ENCODE data around the gene SCMH1.
"Not testable (repeated sequence)": the region's sequence is repeated elsewhere in the genome, so short reads cannot be mapped to it uniquely, and the experiment has no call there.

SCMH1 gene

DNA sequence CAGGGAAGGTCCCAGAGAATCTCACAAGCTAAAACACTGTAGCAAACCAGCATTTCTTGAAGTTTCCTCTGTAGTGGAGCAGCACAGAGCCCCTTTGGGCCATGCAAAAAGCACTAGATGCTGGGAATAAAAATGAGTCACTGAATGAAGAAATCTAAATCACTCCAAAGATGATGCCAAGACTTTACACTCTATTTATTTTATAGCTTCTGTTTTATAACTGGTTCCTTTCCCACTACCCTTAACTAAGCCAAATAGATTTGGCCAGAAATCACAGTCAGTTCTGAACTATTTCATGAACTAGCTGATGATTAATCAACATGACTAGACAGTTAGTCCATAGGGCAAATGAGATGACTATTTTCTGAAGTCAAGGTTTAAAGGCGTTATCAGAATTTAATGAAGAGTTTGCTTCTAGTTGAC, 89.5 kb downstream of the SCMH1 start:
- no peak for DNase-seq (ENCODE audit: low spot score)

- DNase-seq (ENCODE audit: low spot score): no peak
Observed at GRCh38 chr1:41151846-41152245, 90.3 kb downstream of the SCMH1 start.

DNA sequence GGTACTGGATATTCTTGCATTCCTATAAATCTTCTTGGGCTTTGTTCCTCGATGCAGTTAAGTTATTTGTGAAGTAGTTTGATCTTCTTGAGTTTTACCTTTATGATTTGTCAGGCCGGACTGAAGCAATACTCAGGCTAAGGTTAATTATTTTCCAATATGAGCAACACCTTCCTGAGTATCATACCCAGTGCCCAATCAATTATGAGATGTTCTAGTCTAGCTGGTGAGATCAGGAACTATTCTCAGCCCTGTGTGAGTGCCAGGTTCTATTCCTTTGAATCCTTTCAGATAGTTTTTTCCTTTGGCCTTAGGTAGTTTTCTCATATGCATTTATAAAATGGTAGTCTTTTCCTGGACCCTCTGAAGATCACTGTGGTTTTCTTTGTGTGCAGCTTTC, 92.5 kb downstream of the SCMH1 start:
- no peak for DNase-seq (ENCODE audit: low spot score)

DNA sequence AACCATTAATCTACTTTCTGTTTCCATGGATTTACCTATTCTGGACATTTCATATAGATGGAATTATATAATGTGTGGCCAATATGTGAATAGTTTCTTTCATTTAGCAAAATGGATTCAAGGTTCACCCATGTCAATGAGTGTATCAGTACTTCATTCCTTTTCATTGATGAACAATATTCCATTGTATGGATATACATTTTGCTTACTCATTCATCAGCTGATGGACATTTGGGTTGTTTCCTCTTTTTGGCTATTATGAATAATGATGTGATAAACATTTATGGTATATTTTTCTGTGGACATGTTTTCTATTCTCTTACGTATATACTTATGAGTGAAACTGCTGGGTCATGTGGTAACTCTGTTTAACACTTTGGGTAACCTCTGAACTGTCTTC, 97.8 kb downstream of the SCMH1 start:
- no peak for DNase-seq (ENCODE audit: low spot score)

DNA sequence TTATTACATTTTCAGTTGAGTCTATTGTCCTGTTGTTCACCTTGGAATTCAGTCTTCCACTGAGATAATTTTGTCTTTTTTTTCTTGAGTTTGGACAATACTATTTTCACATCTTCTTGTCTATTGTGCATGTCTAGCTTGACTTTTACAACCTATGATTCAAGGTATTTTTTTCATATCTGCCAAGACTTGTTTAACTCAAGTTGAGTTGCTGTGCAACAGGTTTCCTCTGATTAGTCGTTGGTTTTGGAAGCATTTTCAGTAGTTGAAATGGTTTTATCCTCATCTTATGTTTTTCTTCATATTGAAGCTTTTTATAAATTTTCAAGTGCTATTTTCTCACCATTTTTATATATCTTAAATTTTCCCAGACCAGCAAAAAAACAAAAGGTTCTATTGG, 103.6 kb downstream of the SCMH1 start:
- no peak for DNase-seq (ENCODE audit: low spot score)

GRCh38 chr1:41135196-41135947, 106.7 kb downstream of the SCMH1 start:
- no peak for DNase-seq (ENCODE audit: low spot score)

- not testable (repeated sequence) for DNase-seq (ENCODE audit: low spot score)
Observed at GRCh38 chr1:41134325-41134724, 107.8 kb downstream of the SCMH1 start.

GRCh38 chr1:41122851-41123518, 119.1 kb downstream of the SCMH1 start:
- peak; percentile 53 for DNase-seq (ENCODE audit: low spot score)

GRCh38 chr1:41122148-41122547, 120.0 kb downstream of the SCMH1 start:
- DNase-seq (ENCODE audit: low spot score): no peak

DNA sequence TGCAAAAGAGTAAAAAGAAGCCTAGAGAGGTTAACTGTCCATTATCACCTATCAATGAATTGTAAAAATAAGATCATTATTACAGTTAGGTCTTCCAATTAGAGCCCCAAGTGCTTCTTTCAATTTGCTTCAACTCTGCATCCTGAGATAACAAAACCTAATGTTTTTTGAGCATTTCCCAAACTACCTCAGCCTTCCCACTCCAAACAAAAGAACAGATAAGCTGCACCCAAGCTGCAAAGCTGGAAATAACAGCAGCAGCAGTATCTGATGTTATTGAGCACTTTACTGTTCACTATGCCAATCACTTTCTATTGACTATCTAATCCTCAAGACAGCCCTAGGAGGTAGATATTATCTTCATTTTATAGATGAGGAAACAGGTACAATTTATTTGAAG, 123.5 kb downstream of the SCMH1 start:
- no peak for DNase-seq (ENCODE audit: low spot score)

- not testable (repeated sequence) for DNase-seq (ENCODE audit: low spot score)
Observed at GRCh38 chr1:41117241-41117640, 124.9 kb downstream of the SCMH1 start.

- DNase-seq (ENCODE audit: low spot score): no peak
Observed at GRCh38 chr1:41110736-41111135, 131.4 kb downstream of the SCMH1 start.

DNA sequence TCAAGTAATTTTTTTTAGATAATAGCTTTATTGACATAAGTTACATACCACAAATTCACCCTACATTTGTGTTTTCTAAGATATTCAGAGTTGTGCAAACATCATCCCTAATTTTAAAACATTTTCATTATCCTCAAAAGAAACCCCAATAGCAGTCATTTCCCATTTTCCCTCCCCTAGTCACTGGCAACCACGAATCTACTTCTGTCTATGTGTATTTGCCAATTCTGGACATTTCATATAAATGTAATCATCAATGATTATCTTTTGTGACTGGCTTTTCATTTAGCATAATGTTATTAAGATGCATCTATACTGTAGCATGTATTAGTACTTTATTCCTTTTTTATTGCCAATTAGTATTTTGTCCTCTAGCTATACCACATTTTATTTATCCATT, 131.8 kb downstream of the SCMH1 start:
- no peak for DNase-seq (ENCODE audit: low spot score)

DNA sequence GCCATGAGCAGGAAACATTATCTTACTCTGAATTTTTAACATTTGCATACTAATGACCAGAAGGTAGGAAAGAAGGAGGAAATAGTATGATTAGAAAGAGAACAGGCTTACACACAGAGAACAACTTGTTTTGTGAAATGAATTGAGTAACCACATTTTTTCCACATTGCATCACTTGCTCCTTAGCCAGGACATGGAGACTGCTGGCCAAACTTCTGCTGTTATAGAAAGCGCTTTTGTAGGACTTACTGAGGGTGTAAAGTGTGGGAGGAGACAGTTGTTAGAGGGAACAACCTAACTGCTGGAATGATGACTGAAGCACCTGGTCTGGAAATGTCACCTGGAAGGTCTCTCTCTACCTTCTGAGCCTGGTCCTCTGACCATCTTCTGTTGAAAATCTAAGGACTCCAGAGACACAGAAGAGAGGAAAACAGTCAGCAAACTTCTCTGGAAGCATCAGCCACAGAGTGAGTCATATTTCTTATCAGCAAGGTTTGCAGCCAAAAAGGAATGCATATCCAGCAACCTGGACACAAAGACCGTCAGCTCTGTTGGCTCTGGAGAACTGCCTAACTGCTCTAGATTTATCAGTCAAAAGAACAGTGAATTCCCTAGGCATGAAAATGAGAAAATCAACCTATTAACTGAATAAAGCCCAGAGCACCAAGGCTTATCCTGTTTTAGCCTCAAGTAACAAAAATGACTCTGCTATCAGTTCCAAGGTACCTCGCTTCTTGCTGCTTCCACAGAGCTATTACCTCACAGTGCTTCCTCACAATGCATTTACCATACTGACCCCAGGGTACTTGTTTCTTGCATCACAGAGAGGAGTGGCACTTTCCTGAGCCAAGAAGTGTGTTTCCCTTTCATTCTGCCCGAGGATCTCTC, 132.6 kb downstream of the SCMH1 start:
- peak; percentile 10 for DNase-seq (ENCODE audit: low spot score)

DNA sequence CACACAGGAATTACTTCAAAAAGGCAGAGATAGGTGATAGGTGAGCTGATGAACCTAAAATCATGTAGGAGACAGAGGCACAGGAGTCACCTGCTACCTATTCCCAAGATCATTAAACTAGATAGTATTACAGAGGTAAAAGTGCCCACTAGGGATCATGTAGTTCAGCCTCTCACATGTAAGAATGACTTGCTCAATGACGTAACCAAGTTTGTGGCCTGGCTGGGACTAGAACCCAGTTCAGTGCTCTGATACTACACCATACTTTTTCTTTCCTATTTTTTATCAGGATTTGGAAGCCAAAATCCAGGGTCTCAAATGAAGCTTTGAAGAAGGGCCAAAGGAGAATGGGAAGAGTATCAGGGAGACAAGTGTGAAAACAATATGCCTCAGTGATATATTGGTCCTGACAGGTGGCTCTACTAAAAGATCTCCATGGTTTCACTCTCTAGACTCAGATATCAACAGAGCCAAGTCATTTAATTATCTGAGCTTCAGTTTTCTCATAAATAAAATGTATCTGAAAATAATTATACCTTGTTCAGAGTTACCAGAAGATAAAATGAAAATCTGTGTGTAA, 133.3 kb downstream of the SCMH1 start:
- no peak for DNase-seq (ENCODE audit: low spot score)

DNA sequence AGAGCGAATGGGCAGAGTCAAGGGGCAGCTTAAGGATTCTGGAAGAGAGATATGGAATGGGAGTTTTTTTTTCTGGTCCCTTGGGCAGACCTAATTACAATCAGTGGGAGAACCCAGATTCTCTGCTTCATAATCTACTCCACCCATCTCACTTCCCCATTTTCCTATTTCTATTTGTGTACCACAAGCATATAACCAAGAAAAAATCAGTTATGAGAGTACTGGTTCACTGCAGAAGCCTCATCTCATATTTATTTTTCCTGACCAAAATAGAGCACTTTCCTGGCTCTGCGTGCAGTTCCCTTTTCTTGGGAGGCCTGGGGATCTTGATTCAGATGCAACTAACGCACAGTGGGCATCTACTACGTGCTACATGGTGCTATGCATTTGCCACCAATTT, 138.3 kb downstream of the SCMH1 start:
- DNase-seq (ENCODE audit: low spot score): no peak

DNA sequence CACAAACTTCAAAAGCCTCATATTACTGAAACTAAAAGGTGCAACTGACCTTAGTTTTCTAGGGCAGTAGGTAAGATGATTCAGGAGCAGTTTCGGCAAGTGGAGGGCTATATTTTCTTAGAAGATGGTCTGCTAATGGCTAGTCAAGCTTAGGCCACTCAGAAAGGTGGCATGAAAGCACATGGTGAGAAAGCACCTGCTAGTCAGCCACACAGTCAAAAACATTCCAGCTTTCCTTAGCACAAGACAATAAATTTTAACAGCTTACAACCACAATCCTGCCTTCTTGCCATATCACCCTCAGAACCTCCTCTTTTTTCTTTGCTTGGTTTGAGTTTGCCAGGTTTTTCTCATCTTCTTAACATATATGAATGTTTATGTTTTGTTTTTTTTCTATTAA, 139.5 kb downstream of the SCMH1 start:
- DNase-seq (ENCODE audit: low spot score): no peak

DNA sequence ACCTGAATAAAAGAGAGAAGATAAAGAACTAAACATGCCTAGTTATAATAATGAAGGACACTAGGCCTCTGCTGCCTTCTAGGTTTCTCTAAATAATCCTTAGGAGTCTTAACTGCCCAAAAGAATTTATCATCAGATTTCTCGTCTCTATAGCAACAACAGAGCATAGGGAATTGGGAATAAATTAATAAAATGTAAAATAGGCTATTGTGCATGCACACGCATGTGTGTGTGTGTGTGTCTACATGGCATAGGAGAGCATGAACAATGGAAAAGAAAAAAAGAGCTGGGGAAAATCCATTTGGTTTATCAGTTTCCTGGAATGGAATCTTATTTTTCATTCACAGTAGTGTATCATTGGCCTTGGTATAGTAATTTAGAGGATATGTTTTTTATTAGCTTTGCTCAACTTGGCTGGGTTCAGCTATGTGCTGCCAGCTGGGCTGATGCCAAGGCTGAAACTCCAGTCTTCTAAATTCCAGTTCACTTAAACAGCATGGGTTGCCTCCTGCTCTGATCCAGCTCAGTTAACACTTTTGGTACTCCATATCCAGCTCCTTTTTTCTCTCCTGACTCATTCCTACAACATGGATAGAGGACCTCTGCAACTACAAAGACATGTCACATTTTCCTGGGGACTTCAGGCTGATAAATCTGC, 140.0 kb downstream of the SCMH1 start:
- no peak for DNase-seq (ENCODE audit: low spot score)

DNA sequence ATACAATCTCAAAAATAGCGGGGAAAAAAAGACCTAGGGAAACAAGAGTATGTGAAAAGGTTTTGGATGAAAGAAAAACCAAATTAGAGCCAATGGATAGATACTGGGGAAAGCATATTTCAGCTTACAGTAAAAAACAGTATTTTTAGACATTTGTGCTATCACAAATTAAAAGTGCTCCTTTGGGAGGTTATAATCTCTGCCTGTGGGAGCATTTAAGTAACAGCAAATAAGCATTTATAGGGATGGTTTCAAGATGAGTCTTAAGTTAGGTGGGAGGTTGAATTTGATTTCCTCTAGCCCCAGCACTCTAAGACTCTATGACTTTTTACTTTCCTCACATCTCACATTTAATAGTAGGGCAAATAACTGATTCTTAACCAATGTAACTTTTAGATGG, 141.0 kb downstream of the SCMH1 start:
- DNase-seq (ENCODE audit: low spot score): no peak

DNA sequence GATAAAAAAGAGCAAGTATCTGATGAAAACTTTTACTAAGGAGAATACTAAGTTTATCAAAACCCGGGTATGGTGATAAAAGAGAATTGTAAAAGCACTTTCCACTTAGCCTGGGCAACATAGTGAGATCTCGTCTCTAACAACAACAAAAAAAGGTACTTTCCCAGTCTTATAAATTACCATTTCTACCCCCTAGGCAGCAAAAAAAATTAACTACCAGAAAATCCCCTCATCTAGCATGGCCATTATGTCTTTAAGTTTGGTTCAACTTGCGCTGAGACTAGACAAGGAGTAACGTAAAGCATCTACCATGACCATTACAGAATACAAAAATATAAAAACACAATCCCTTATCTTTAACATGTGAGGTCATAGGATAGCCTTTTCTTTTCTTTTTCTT, 141.9 kb downstream of the SCMH1 start:
- DNase-seq (ENCODE audit: low spot score): no peak

DNA sequence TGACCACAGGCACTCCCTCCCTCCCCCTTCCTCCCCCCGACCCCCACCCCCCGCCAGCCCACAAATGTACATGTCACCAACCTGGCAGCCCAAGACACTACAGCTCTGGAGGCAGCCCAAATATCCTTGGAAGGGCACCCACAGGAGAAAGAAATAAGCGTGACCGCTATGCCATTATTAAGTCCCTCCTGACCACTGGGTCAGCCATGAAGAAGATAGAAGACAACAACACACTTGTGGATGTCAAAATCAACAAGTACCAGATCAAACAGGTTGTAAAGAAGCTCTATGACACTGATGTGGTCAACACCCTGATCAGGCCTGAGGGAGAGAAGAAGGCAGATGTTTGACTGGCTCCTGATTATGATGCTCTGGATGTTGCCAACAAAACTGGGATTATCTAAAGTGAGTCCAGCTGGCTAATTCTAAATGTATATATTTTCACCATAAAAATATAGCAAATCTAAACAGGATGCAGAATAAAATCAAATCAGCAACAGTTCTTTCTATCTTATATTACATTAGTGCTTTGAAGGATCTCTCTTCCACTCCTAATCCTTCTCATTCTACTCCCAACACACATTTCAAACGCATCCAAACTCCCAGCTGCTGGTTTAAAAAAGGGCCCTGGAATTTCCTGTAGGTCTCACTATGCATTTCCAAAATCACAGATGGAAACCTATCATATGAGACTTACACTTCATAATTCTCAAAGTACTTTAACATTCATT, 143.2 kb downstream of the SCMH1 start:
- DNase-seq (ENCODE audit: low spot score): no peak

Measured in kidney capillary endothelial cell (primary cell).